ENCODE measurements around the gene SMAD3. TPM values are rescaled to one million over a fixed set of nuclear protein-coding genes. Genes with fewer than 3 reads are reported as not detected.

The SMAD3 gene
- total RNA-seq, 1 donor from 2014 or later = 89.3 TPM

DNA sequence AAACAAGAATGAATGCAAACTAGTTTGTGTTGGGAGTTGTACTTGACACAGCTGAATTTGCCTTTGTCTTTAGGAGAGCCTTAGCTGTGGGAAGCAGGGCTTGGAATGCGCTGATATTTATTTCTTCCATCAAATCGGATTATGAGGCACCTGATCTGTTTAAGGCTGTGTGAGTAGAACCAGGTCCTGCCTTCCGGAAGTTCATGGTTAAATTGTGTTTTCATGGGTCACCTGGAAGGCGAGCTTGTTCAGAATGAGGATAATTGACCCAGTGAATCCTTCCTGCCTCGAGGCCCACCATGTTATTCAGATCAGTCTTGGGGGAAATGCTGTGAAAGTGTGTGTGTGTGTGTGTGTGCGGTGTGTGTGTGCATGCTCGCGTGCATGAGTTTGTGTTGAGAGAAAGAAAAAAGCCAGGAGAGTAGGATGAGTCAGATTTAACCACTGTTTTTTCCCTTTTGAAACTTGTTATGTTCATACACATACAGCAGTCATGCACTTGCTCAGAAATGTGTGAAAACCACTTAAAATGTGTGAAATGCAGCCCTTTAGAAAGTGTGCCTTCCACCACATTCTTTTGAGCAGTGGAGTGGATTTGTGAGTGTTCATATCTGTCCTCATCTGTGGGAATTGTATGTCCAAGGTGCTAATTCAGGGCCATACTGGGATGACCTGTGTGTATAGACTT, 36.7 kb downstream of the SMAD3 start:
- DNase-seq (ENCODE audit: low spot score in 2 of 2) = no peak
- H3K9me3 ChIP-seq = no peaks in the 10 kb centered on the region
- no peaks in the 10 kb centered on the region for H3K36me3 ChIP-seq
- no peak overlapping the region for H3K4me3 ChIP-seq
- TF ChIP-seq, protein P1, sequence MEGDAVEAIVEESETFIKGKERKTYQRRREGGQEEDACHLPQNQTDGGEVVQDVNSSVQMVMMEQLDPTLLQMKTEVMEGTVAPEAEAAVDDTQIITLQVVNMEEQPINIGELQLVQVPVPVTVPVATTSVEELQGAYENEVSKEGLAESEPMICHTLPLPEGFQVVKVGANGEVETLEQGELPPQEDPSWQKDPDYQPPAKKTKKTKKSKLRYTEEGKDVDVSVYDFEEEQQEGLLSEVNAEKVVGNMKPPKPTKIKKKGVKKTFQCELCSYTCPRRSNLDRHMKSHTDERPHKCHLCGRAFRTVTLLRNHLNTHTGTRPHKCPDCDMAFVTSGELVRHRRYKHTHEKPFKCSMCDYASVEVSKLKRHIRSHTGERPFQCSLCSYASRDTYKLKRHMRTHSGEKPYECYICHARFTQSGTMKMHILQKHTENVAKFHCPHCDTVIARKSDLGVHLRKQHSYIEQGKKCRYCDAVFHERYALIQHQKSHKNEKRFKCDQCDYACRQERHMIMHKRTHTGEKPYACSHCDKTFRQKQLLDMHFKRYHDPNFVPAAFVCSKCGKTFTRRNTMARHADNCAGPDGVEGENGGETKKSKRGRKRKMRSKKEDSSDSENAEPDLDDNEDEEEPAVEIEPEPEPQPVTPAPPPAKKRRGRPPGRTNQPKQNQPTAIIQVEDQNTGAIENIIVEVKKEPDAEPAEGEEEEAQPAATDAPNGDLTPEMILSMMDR (IDR thresholded peaks at IDR 0.05) = no peak
- no peak overlapping the region for H3K27ac ChIP-seq
- H3K4me1 ChIP-seq = peaks cover 26 to 45% of the 10 kb centered on the region in 2 donors
- intact Hi-C loops (cut with DNase I) = no loop called here
- no peaks in the 10 kb centered on the region for H3K27me3 ChIP-seq

DNA sequence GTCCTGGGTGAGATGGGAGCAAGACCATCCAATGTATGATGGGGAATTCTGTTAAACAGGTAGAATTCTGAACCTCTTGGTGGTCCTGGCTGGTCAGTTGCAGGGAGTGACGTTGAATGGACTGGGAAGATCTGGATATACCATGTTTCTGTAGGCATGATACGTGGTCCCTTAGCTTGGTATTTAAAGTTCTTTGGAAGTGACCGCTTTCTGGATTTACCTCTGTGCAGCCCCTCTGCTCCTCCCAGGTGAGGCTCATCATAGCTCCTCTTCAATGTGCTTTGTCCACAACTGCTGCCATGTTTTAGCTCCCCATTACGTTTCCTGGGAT, 37.2 kb downstream of the SMAD3 start:
- TF ChIP-seq, protein P1 (IDR thresholded peaks at IDR 0.05) = no peak
- Histone ChIP-seq H3K4me3 (no peak overlapping the region), H3K9me3 (no peaks in the 10 kb centered on the region), H3K4me1 (peaks cover 26 to 46% of the 10 kb centered on the region in 2 donors), H3K27me3 (no peaks in the 10 kb centered on the region), H3K36me3 (no peaks in the 10 kb centered on the region), H3K27ac (no peak overlapping the region)
- intact Hi-C loops (cut with DNase I) = no loop called here
- DNase-seq (ENCODE audit: low spot score in 2 of 2) = no peak

DNA sequence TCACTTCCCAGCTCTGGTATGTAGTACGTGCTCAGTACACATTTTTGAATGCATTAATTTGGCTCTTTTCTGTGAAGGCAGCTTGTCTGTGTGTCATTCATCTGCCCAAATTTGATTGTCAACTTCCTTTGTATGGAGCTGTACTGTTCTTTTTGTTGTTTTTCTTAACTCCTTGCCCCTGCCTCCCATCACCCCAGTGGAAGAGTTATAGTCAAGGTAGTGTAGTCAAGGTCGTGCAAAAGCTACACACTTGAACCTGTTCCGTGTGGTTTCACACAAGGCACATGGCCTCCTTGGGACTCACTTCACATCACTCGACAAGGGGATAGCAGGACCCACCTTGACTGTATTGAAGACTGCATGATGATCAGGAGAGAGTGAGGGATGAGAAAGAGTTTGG, 37.6 kb downstream of the SMAD3 start:
- peaks cover 26 to 46% of the 10 kb centered on the region in 2 donors for H3K4me1 ChIP-seq
- intact Hi-C loops (cut with DNase I) = no loop called here

DNA sequence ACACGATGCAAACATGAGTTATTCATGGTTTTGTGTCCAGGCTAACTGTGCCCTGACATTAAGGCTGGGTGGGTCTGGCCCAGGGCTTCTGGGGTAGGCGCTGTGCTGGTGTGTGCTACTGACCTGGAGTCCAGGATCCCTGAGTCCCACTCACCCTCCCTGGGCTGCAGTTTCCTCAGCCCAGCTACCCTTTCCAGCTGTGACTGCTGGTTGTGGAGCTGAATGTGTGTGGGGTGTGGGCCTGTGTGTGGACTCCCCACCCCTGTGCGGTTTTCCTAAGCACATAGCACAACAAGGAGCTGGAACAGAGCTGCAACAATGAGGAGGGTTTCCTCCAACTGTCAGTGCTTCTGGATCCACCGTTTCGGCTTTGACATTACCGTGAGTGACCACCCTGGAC, 38.0 kb downstream of the SMAD3 start:
- intact Hi-C loops (cut with DNase I) = no loop called here

More for the DNA sequence above, 37.6 kb downstream of the SMAD3 start:
- H3K27ac ChIP-seq = peak overlapping the region in 1 of 2 donors; percentile 85
- H3K27me3 ChIP-seq = no peaks in the 10 kb centered on the region
- TF ChIP-seq, protein P1 (IDR thresholded peaks at IDR 0.05) = no peak
- H3K36me3 ChIP-seq = no peaks in the 10 kb centered on the region
- DNase-seq (ENCODE audit: low spot score in 2 of 2) = no peak
- no peak overlapping the region for H3K4me3 ChIP-seq
- no peaks in the 10 kb centered on the region for H3K9me3 ChIP-seq

DNA sequence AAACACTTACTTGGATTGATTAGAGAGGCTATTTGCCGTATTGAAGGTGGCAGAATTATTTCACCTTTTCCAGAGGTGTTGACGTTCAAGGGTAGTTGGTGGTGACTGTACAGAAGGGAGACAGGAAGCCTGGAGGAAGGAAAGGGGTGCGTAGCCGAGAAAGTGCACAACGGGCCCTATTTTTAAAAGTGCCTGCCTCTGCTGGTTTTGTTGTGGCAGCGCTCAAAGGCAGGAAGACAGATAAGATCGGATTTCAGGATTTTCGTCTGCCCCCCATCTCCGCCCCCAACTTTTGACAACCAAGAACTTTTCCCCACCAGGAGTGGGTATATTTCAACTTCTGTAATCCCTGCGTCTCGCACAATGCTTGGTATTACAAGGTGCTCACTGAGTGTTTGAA, 38.5 kb downstream of the SMAD3 start:
- Histone ChIP-seq H3K4me1 (peaks cover 23 to 39% of the 10 kb centered on the region in 2 donors), H3K27me3 (no peaks in the 10 kb centered on the region), H3K4me3 (no peak overlapping the region), H3K9me3 (no peaks in the 10 kb centered on the region), H3K36me3 (no peaks in the 10 kb centered on the region), H3K27ac (peak overlapping the region in 1 of 2 donors; percentile 85)
- no peak for DNase-seq (ENCODE audit: low spot score in 2 of 2)
- TF ChIP-seq, protein P1 (IDR thresholded peaks at IDR 0.05) = no peak
- intact Hi-C loops (cut with DNase I) = loop anchor here (2.0 kb wide), 3 partner anchors 23 to 55 kb away; no protein-coding TSS in a partner anchor

More for the DNA sequence above, 38.0 kb downstream of the SMAD3 start:
- TF ChIP-seq, protein P1 (IDR thresholded peaks at IDR 0.05) = no peak
- DNase-seq (ENCODE audit: low spot score in 2 of 2) = no peak
- Histone ChIP-seq H3K4me3 (no peak overlapping the region), H3K36me3 (no peaks in the 10 kb centered on the region), H3K4me1 (peaks cover 26 to 43% of the 10 kb centered on the region in 2 donors), H3K27me3 (no peaks in the 10 kb centered on the region), H3K27ac (peak overlapping the region in 1 of 2 donors; percentile 85), H3K9me3 (no peaks in the 10 kb centered on the region)
